Measurements from ENCODE around the gene MNT. TPM values are rescaled to one million over a fixed set of nuclear protein-coding genes. Genes with fewer than 3 reads are reported as not detected.

The MNT gene
- polyA plus RNA-seq, 3 donors: 0.28 to 42.4 (median 1.3) TPM

GRCh38 chr17:2368359-2368758 is 32.5 kb downstream of the MNT start:
- Histone ChIP-seq H2AFZ (ENCODE audit: insufficient read depth, low read depth, low read length, poor library complexity, severe bottlenecking) (no peak overlapping the region), H3K36me3 (replicated peaks in 1 of 2; ENCODE audit: control insufficient read depth in 1 of 2, insufficient read depth in 2 of 2, low read length in 2 of 2) (peaks cover 25 to 32% of the 10 kb centered on the region in 2 donors), H3K9ac (ENCODE audit: insufficient read depth, low read length, poor library complexity, severe bottlenecking) (no peak overlapping the region), H3K9me3 (replicated peaks in 1 of 2; ENCODE audit: control insufficient read depth in 1 of 2, insufficient read depth in 1 of 2, low read length in 2 of 2) (no peaks in the 10 kb centered on the region), H3K79me2 (ENCODE audit: insufficient read depth, low read length) (no peaks in the 10 kb centered on the region), H3K27me3 (ENCODE audit: control insufficient read depth in 2 of 2, insufficient read depth in 2 of 2, low read length in 2 of 2) (no peaks in the 10 kb centered on the region), H3K4me2 (replicated peaks; ENCODE audit: extremely low read depth, low read length, poor library complexity, severe bottlenecking) (no peak overlapping the region), H3K4me1 (ENCODE audit: control insufficient read depth in 1 of 2, insufficient read depth in 2 of 2, low read length in 2 of 2) (no peaks in the 10 kb centered on the region), H3K4me3 (replicated peaks in 1 of 3; ENCODE audit: low read depth in 2 of 3, low read length in 3 of 3) (no peak overlapping the region), H4K20me1 (ENCODE audit: insufficient read depth, low read length) (no peaks in the 10 kb centered on the region), H3K27ac (ENCODE audit: low read depth in 1 of 2, low read length in 2 of 2) (no peak overlapping the region)
- no peak for DNase-seq
- Mint-ChIP-seq H3K4me1 (peaks cover 12% of the 10 kb centered on the region), H3K27ac (peak overlapping the region in 1 of 7 donors; percentile 58), H3K36me3 (peaks cover 35 to 49% of the 10 kb centered on the region in 2 donors), H3K27me3 (ENCODE audit: low read depth in 3 of 3) (peaks cover 0 to 2% (median 1%) of the 10 kb centered on the region in 3 donors), H3K9me3 (no peaks in the 10 kb centered on the region), H3K4me3 (no peak overlapping the region)
- no peak for TF ChIP-seq CTCF (IDR thresholded peaks at IDR 0.05)
- 100% methylated on average over 3 of the region's 8 CpGs for WGBS (ENCODE audit: insufficient coverage)
- intact Hi-C loops (cut with micrococcal nuclease): no loop called here

- no peak for TF ChIP-seq CTCF (IDR thresholded peaks at IDR 0.05)
- Histone ChIP-seq H4K20me1 (ENCODE audit: insufficient read depth, low read length) (no peaks in the 10 kb centered on the region), H2AFZ (ENCODE audit: insufficient read depth, low read depth, low read length, poor library complexity, severe bottlenecking) (no peak overlapping the region), H3K9me3 (replicated peaks in 1 of 2; ENCODE audit: control insufficient read depth in 1 of 2, insufficient read depth in 1 of 2, low read length in 2 of 2) (no peaks in the 10 kb centered on the region), H3K4me3 (replicated peaks in 1 of 3; ENCODE audit: low read depth in 2 of 3, low read length in 3 of 3) (no peak overlapping the region), H3K4me1 (ENCODE audit: control insufficient read depth in 1 of 2, insufficient read depth in 2 of 2, low read length in 2 of 2) (no peaks in the 10 kb centered on the region), H3K27me3 (ENCODE audit: control insufficient read depth in 2 of 2, insufficient read depth in 2 of 2, low read length in 2 of 2) (no peaks in the 10 kb centered on the region), H3K27ac (ENCODE audit: low read depth in 1 of 2, low read length in 2 of 2) (no peak overlapping the region), H3K36me3 (replicated peaks in 1 of 2; ENCODE audit: control insufficient read depth in 1 of 2, insufficient read depth in 2 of 2, low read length in 2 of 2) (peaks cover 15 to 33% of the 10 kb centered on the region in 2 donors), H3K9ac (ENCODE audit: insufficient read depth, low read length, poor library complexity, severe bottlenecking) (no peak overlapping the region), H3K79me2 (ENCODE audit: insufficient read depth, low read length) (no peaks in the 10 kb centered on the region), H3K4me2 (replicated peaks; ENCODE audit: extremely low read depth, low read length, poor library complexity, severe bottlenecking) (no peak overlapping the region)
- Mint-ChIP-seq H3K36me3 (peaks cover 36 to 53% of the 10 kb centered on the region in 2 donors), H3K4me1 (peaks cover 12% of the 10 kb centered on the region), H3K27ac (peak overlapping the region in 2 of 7 donors; percentile 32 to 80), H3K27me3 (ENCODE audit: low read depth in 3 of 3) (peaks cover 0 to 2% (median 1%) of the 10 kb centered on the region in 3 donors), H3K9me3 (no peaks in the 10 kb centered on the region), H3K4me3 (no peak overlapping the region)
- intact Hi-C loops (cut with micrococcal nuclease): no loop called here
- no peak for DNase-seq
- 86% methylated on average over 8 of the region's 26 CpGs for WGBS (ENCODE audit: insufficient coverage)
Measured at GRCh38 chr17:2366747-2367494, 33.9 kb downstream of the MNT start.

Measured in CD14-positive monocyte (primary cell).